ES-I3 (cell line): ENCODE data around the gene CLDN11.

ENCODE experiments used
- H3K36me3 ChIP-seq: 2 replicates; pipeline ENCODE4 v1.6.1; 2013; ENCODE audit warnings: mild to moderate bottlenecking, low read length, control low read depth, moderate library complexity; ENCODE audit not compliant: insufficient read depth
- H3K4me1 ChIP-seq: 2 replicates; pipeline ENCODE4 v1.6.1; 2013; ENCODE audit warnings: mild to moderate bottlenecking, control low read depth, low read length; ENCODE audit not compliant: insufficient read depth
- H3K9ac ChIP-seq: 2 replicates; pipeline ENCODE4 v1.6.1; 2013; ENCODE audit warnings: low read depth, mild to moderate bottlenecking, low read length, moderate library complexity
- H3K9me3 ChIP-seq: 2 replicates; pipeline ENCODE4 v1.6.1; 2013; ENCODE audit warnings: mild to moderate bottlenecking, low read length, moderate library complexity; ENCODE audit not compliant: control insufficient read depth, insufficient read depth

Gene CLDN11

DNA sequence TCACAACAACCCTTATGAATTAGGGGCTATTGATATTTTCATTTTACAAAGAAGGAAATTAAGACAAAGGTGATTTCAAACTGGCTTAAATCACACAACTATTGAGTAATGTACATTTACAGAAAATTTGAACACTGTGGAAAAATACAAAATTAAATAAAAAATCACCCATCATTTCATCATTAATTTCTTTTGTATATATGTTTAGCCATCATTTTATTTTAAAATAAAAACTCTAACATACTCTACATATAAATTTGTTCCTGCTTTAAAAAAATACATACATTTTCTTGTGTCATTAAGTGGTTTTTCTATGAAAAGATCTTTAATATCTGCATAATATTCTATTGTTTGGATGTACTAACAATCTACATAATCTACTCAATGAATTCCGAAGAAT, 20.2 kb downstream of the CLDN11 start:
- Histone ChIP-seq H3K36me3 (no peaks in the 10 kb centered on the region), H3K4me1 (no peaks in the 10 kb centered on the region; the same call in 1 of the 2 replicates), H3K9me3 (no peaks in the 10 kb centered on the region), H3K9ac (no peak overlapping the region)

DNA sequence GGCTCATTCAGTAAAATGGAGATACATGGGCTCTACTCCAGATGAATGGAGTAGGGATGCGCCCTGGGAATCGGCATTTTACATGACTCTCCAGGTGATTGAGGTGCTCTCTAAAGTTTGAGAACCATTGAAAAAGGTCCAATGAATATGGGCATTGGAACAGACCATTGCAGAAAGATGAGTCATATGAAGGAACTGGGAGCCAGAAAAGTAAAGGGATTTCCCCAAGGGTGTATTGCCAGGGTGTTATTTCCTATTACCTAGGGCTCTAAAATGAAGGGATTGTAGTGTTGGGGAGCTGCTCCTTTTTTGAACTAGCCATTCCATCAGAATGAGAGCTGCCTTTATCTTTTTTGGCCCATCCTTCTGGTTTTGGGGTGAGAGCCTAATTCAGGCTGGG, 21.7 kb downstream of the CLDN11 start:
- no peaks in the 10 kb centered on the region for H3K9me3 ChIP-seq
- H3K36me3 ChIP-seq = no peaks in the 10 kb centered on the region
- no peaks in the 10 kb centered on the region; the same call in 1 of the 2 replicates for H3K4me1 ChIP-seq
- H3K9ac ChIP-seq = no peak overlapping the region

DNA sequence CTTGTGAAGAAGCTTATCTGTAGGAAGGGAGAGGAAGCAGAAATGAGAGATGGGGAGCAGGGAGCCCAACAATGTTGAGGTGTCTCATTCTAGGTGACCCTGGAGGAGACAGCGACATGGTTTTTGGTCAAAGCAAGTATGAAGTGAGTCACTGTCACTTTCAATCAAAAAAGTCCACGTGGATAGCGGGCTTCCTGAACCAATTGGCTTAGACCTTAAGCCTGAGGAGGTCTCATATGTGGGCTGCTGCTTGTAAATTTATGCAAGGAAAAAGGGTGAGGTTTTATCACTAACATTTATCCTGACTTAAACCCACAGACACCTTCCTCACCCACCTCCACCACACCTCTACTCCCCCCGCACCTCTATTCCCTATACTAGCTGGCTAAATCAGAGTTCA, 22.7 kb downstream of the CLDN11 start:
- H3K9ac ChIP-seq = no peak overlapping the region
- no peaks in the 10 kb centered on the region for H3K9me3 ChIP-seq
- no peaks in the 10 kb centered on the region for H3K36me3 ChIP-seq
- no peaks in the 10 kb centered on the region; the same call in 1 of the 2 replicates for H3K4me1 ChIP-seq

DNA sequence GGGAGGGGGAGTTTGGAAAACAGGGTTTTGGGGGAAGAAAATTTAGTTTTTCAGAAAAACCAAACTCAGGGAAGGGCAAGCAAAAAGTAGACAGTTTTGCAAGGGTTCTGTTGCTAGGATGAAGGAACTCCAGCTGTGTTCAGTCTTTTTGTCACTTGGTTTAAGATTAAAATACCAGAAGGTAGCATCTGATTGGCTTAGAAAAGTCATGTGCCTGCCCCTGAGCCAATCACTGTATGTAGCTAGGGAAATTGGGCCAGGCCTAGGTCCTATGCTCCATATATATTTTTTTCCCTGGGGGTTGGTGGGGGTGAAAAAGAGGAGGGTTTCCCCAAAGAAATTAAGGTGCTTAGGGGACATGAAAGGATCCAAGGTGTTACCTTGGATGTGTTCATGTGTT, 24.3 kb downstream of the CLDN11 start:
- H3K9me3 ChIP-seq = no peaks in the 10 kb centered on the region
- H3K36me3 ChIP-seq = no peaks in the 10 kb centered on the region
- no peak overlapping the region for H3K9ac ChIP-seq
- H3K4me1 ChIP-seq = no peaks in the 10 kb centered on the region

DNA sequence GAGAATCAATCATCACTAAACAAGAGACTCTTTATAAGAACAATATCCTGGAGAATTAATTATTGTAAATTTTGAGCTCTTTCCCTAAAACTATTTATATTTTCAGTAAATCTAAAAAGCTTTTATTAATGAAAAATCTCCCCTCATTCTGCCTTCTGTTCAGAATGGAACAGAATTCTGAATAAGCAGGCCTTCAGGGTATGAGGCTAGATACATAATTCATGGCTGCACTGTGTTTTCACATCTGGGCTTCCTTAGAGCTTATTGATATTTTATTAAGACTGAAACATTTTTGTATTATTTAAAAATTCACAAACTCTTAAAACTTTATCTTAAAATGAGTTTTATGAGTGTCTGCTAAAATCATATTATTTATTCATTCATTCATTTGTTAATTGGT, 24.8 kb downstream of the CLDN11 start:
- Histone ChIP-seq H3K36me3 (no peaks in the 10 kb centered on the region), H3K9me3 (no peaks in the 10 kb centered on the region), H3K4me1 (no peaks in the 10 kb centered on the region), H3K9ac (no peak overlapping the region)

DNA sequence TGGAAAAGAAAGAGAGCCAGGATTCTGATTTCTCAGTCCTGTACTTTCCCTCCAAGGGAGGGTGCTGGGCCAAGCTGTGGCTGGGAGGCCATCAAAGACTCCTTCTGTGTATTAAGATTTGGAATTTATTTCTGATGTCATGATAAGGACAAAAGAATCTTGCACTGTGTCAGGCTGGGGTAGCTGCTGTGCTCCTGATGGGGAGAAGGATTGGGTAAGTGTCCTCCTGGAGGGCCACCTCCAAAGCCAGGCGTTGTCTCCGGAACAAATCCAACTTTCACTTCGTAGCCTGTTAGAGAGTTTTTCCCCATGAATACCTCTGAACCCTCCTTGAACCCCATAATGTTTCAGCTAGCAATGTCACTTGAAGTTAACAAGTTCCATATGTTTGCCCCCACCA, 29.9 kb downstream of the CLDN11 start:
- H3K36me3 ChIP-seq = no peaks in the 10 kb centered on the region
- H3K9me3 ChIP-seq = no peaks in the 10 kb centered on the region
- H3K9ac ChIP-seq = no peak overlapping the region
- H3K4me1 ChIP-seq = no peaks in the 10 kb centered on the region; the same call in 1 of the 2 replicates

DNA sequence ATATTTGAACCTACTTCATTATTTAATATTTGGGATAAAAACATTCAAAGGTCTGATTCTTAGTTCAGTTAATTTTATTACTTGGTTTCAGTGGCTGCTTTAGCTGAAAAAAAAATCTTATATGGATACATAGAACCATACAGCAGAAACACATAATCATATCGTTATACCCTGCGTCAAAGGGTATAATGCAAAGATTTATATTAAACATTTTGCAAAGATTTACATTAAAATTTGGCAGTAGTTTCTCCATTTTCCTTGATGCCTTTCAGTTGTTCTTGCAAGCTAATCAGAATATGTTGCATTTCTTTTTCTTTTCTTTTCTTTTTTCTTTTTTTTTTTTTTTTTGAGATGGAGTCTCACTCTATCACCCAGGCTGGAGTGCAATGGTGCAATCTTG, 31.4 kb downstream of the CLDN11 start:
- no peaks in the 10 kb centered on the region; the same call in 1 of the 2 replicates for H3K4me1 ChIP-seq
- no peak overlapping the region for H3K9ac ChIP-seq
- no peaks in the 10 kb centered on the region for H3K9me3 ChIP-seq
- no peaks in the 10 kb centered on the region for H3K36me3 ChIP-seq

DNA sequence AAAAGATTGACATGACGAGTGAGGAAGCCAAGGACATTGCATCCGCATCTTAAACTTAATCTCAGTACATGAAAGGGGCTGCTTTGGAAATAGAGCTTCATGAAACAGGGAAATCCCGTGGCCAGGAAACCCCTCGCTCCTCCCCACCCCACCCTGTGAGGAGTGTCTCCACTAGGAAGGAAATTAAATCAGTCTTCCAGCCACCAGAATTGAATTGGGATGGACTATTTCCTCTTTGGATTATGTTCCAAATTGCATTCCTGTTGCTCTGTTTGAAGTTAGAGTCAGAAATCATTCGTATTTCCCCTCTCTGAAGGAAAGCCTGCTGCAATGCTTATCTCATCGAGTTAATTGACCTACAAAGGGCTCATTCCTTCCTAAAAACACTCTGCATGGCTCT, 35.8 kb downstream of the CLDN11 start:
- Histone ChIP-seq H3K9me3 (no peaks in the 10 kb centered on the region), H3K36me3 (no peaks in the 10 kb centered on the region), H3K4me1 (no peaks in the 10 kb centered on the region; the same call in 1 of the 2 replicates), H3K9ac (no peak overlapping the region)

DNA sequence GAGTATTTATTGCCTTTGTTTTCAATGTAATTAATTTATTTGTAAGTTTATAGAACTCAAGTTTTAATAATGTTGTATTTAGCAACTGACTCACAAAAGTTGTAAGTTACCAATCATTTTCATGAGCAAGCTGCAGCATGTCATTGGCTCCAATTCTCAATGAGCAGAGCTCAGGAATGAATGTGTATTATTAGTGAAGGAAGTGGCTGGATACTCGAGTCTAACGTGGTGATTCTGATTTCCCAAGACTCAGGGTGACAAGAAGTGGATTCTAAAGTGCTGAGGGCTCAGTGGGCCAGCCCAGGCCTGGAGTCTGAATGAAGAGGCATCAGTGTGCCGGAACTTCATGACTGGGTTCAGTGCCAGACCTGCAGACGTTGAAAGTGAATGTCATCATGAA, 39.6 kb downstream of the CLDN11 start:
- no peaks in the 10 kb centered on the region for H3K36me3 ChIP-seq
- no peaks in the 10 kb centered on the region for H3K4me1 ChIP-seq
- H3K9ac ChIP-seq = no peak overlapping the region
- H3K9me3 ChIP-seq = no peaks in the 10 kb centered on the region

DNA sequence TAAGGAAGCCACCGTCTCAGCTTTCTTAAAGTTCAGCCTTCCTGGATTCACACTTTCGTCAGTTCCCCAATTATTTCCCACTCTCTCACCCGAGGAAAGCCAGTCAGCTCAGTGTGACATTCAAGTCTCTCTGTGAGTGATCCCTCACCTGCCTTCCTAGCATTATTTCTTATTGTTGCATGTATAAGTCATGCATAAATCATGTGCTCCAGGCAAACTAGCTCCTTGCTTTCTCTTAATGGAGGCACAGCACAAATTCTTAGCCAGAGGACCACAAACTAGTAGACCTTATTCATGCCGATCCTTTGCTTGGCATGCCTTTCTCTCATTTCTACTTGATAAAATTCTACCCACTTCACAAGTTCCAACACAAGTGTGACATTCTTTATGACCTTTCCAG, 44.3 kb downstream of the CLDN11 start:
- H3K36me3 ChIP-seq = no peaks in the 10 kb centered on the region
- no peak overlapping the region for H3K9ac ChIP-seq
- no peaks in the 10 kb centered on the region for H3K9me3 ChIP-seq
- no peaks in the 10 kb centered on the region for H3K4me1 ChIP-seq

DNA sequence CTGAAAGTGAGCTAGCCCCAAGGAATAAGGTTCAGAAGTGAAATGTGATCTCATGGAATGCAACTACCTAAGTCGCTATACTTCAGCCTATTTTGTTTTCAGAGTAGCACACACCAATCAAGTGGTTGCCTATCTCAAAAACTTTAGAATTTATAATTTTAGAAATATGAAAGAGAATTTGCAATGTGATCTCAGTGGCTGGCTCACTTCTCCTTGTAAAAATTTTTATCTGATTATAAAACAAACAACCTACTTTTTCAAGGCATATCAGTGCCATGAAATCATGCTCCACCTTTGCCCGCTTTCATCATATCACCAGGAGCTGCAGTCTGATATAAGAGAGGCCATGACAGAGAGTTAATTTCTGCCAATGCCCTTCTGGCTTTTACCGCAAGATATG, 47.3 kb downstream of the CLDN11 start:
- Histone ChIP-seq H3K9me3 (no peaks in the 10 kb centered on the region), H3K4me1 (peaks cover 6% of the 10 kb centered on the region), H3K9ac (no peak overlapping the region), H3K36me3 (no peaks in the 10 kb centered on the region)

DNA sequence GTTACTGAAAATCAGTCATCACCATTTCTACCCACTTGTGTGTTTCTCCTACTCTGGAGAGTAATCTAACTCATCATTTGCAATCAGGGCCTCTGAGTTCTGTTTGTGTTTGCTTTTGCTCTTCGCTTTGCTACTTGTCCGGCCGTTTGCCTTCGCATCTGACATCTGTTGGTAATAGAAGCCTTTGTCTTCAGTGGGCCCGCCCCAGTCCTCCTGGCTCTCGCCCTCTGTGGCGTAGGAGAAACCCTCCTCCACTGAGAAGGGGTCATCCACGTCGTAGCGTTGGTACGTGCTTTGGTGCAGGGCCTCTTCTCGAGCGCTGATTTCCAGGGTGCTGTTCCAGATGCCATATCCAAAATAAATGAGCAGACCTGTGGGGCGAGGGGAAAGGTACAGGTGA, 48.3 kb downstream of the CLDN11 start:
- Histone ChIP-seq H3K9ac (no peak overlapping the region), H3K4me1 (peaks cover 7% of the 10 kb centered on the region), H3K36me3 (no peaks in the 10 kb centered on the region), H3K9me3 (no peaks in the 10 kb centered on the region)

DNA sequence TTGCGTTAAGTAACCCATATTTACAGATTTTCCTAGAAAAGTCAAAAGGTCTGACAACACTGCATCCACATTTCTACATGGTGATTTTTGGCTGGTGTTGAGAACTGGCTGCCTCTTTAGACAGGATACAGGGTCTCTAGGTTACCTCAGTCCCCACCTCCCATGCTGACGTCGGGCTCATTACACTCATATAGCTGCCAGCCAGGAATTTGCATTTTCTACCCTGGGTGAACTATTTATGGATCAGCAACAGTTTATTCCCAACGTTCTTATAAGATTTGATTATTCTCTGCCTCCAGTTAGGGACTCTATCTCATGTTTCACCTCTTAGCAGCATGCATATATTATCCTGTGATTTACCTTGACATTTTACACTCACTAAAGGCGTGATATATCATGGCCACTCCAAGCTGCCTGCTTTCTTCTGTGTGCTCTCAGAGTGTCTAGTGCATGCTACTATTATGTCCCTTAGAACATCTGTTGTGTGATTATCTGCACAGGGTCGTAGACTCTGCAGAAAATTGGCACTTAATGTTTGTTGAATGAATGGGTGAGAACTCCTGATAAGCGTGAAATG, 49.0 kb downstream of the CLDN11 start:
- Histone ChIP-seq H3K9ac (no peak overlapping the region), H3K4me1 (peaks cover 7% of the 10 kb centered on the region), H3K36me3 (no peaks in the 10 kb centered on the region), H3K9me3 (no peaks in the 10 kb centered on the region)

DNA sequence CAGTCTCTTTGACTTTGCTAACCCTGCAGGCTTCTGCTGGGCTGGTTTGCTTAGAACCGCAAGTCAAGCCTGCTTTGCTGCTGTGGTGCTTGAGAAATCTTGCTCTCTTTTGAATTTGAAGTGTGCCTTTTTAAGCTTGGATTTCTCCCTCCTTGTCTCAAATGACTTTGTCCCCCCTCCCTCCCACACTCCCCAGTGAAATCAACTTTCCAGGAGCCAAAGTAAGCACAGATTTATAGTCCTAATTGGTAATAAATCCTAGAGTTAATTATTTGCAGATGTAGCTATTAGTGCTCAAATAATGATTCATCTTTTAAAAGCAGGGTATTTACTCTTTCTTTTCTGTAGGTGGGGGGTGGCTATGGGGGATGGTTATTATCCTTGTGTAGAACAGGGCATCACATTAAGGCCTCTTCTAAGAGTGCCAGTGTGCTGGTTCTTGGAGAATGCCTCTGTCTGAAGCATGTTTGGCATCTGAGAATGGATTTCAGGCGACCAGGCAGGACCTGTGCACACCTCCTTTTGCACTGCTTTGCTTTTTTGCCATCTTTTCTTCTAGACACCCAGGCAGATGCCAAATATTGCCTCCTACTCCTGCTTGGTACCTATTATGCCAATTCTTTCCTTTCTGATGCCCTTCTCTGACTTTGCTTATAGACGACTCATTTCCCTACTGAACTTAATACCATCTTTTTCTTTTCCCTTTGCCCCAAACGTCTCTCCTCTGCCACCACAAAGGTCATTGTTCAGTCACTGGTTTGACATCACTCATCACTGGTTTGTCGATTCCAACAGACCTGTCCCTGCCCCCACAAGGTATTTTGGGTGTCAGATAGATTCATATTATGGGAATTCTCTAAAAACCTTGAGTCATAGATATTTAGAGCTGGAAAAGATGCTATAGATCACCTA, 50.7 kb downstream of the CLDN11 start:
- H3K9ac ChIP-seq = no peak overlapping the region
- H3K4me1 ChIP-seq = peaks cover 13% of the 10 kb centered on the region
- no peaks in the 10 kb centered on the region for H3K36me3 ChIP-seq
- H3K9me3 ChIP-seq = no peaks in the 10 kb centered on the region
